Effector memory CD8-positive, alpha-beta T cell (primary cell): ENCODE measurements around the gene WDR19.
A peak's percentile ranks its signal among the peaks of the same experiment; 100 is the strongest.
"Not testable (repeated sequence)": the region's sequence is repeated elsewhere in the genome, so short reads cannot be mapped to it uniquely, and the experiment has no call there.

Experiments
- ATAC-seq: fragments of 150-1000 bp; cut with Tn5 transposase; replicated peaks from 2 replicates; pipeline ENCODE4 v1.10.0; 2021; ENCODE audit warnings: mild to moderate bottlenecking, moderate library complexity
- DNase-seq, 3 experiments: peaks; one replicate each; pipeline ENCODE4 v3.0.0; 2021
- H3K27ac Mint-ChIP-seq, 2 donors: one replicate each; pipeline ENCODE4 v1.8.0; 2022; ENCODE audit warnings: mild to moderate bottlenecking in 2 of 2, mixed read lengths in 2 of 2, moderate library complexity in 2 of 2
- H3K27me3 Mint-ChIP-seq, 2 donors: one replicate each; pipeline ENCODE4 v1.8.0; 2022; ENCODE audit warnings: mixed read lengths in 2 of 2
- H3K36me3 Mint-ChIP-seq: one replicate; pipeline ENCODE4 v1.8.0; 2022; ENCODE audit warnings: mild to moderate bottlenecking, moderate library complexity, mixed read lengths; ENCODE audit not compliant: insufficient read depth
- H3K4me1 Mint-ChIP-seq, 2 donors: one replicate each; pipeline ENCODE4 v1.8.0; 2022; ENCODE audit warnings: low read depth in 2 of 2, mixed read lengths in 2 of 2
- H3K4me3 Mint-ChIP-seq, 2 donors: one replicate each; pipeline ENCODE4 v1.8.0; 2022; ENCODE audit warnings: mild to moderate bottlenecking in 2 of 2, mixed read lengths in 2 of 2, moderate library complexity in 2 of 2
- H3K9me3 Mint-ChIP-seq, 2 donors: one replicate each; pipeline ENCODE4 v1.8.0; 2022; ENCODE audit warnings: mixed read lengths in 2 of 2

Gene WDR19

GRCh38 chr4:39243462-39243861 is 61.1 kb downstream of the WDR19 start:
- Mint-ChIP-seq H3K27me3 (no peaks in the 10 kb centered on the region), H3K9me3 (no peaks in the 10 kb centered on the region), H3K4me3 (no peak overlapping the region), H3K27ac (no peak overlapping the region), H3K4me1 (no peaks in the 10 kb centered on the region), H3K36me3 (no peaks in the 10 kb centered on the region)
- no peak for ATAC-seq
- DNase-seq: no peak

GRCh38 chr4:39255266-39255665 is 72.9 kb downstream of the WDR19 start:
- H3K36me3 Mint-ChIP-seq: no peaks in the 10 kb centered on the region
- no peaks in the 10 kb centered on the region for H3K4me1 Mint-ChIP-seq
- no peaks in the 10 kb centered on the region for H3K27me3 Mint-ChIP-seq
- no peak overlapping the region for H3K27ac Mint-ChIP-seq
- H3K4me3 Mint-ChIP-seq: no peak overlapping the region
- ATAC-seq: no peak
- no peaks in the 10 kb centered on the region for H3K9me3 Mint-ChIP-seq
- DNase-seq: no peak

- H3K4me1 Mint-ChIP-seq: no peaks in the 10 kb centered on the region
- ATAC-seq (no peak), DNase-seq (no peak)
- no peak overlapping the region for H3K4me3 Mint-ChIP-seq
- no peaks in the 10 kb centered on the region for H3K27me3 Mint-ChIP-seq
- no peaks in the 10 kb centered on the region for H3K36me3 Mint-ChIP-seq
- H3K27ac Mint-ChIP-seq: no peak overlapping the region
- H3K9me3 Mint-ChIP-seq: no peaks in the 10 kb centered on the region
Measured at GRCh38 chr4:39255871-39256270, 73.5 kb downstream of the WDR19 start.

DNA sequence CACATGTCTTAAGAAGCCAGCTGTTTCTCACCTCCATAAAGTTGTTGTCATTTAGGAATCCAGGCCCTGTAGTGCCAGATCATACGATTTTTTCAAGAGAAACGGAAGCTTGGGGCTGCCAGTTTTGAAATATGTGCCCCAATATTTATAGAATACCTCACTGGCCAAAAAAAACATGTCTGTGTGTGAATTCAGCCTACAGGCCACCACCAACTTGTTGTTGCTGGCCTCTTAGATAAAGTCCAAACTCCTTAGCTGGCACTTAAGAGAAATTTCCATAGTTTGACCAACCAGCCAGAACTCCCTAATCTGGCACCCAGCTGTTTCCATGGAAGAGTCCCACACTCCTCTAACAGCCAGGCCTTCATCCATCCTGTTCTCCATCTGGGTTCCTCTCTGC is 74.1 kb downstream of the WDR19 start:
- no peaks in the 10 kb centered on the region for H3K36me3 Mint-ChIP-seq
- no peak for ATAC-seq
- no peaks in the 10 kb centered on the region for H3K27me3 Mint-ChIP-seq
- no peaks in the 10 kb centered on the region for H3K4me1 Mint-ChIP-seq
- H3K27ac Mint-ChIP-seq: no peak overlapping the region
- no peak overlapping the region for H3K4me3 Mint-ChIP-seq
- DNase-seq: no peak
- no peaks in the 10 kb centered on the region for H3K9me3 Mint-ChIP-seq

DNA sequence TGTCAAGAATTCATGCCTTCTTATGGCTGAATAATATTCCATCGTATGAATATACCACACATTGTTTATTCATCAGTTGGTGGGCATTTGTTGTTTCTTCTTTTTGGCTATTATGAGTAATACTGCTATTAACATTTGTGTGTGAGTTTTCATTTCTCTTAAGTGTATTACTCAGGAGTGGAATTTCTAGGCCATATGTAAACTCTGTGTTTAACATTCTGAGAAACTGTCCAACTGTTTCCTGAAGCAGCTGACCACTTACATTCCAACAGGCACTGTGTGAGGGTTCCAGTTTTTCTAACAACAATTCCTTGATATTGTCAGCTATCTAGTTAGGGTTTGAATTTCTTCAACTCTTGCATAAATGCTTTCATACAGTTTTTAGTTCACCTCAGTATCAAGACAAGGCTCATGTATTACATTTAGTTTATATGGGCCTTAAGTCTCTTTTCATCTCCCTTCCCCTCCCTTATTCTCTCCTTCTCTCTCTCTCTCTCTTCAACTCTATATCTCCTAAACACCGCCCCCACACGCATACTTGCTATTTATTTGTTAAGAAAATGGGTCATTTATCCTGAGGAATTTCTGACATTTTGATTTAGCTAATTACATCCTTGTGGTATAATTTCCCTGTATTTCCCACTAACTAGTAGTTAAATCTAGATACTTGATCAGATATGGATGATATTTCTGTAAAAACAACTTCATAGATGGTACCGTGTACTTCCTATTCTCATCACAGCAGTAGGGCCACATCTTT is 77.4 kb downstream of the WDR19 start:
- H3K4me3 Mint-ChIP-seq: no peak overlapping the region
- peaks cover 3% of the 10 kb centered on the region for H3K36me3 Mint-ChIP-seq
- ATAC-seq (no peak), DNase-seq (no peak)
- H3K9me3 Mint-ChIP-seq: no peaks in the 10 kb centered on the region
- no peaks in the 10 kb centered on the region for H3K27me3 Mint-ChIP-seq
- no peaks in the 10 kb centered on the region for H3K4me1 Mint-ChIP-seq
- H3K27ac Mint-ChIP-seq: no peak overlapping the region

DNA sequence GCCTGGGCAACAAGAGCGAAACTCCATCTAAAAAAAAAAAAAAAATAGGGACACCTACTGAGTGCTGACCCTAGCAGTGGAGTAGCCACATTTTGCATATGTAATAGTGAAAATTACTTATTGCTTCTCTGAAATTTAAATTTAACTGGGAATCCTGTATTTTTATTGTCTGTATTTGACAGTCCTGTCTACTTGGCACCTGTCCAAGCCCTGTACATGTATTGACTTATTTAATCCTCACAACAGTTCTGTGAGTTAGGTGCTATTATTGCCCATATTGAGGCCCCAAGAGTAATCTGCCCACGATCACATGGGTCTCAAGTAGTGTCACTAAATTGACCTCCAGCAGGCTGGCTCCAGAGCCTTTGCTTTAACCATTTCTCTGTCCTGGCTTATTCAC is 81.6 kb downstream of the WDR19 start:
- H3K27me3 Mint-ChIP-seq: no peaks in the 10 kb centered on the region
- H3K4me3 Mint-ChIP-seq: no peak overlapping the region
- no peaks in the 10 kb centered on the region for H3K4me1 Mint-ChIP-seq
- H3K9me3 Mint-ChIP-seq: no peaks in the 10 kb centered on the region
- H3K27ac Mint-ChIP-seq: no peak overlapping the region
- ATAC-seq: no peak
- peaks cover 3% of the 10 kb centered on the region for H3K36me3 Mint-ChIP-seq
- no peak for DNase-seq

DNA sequence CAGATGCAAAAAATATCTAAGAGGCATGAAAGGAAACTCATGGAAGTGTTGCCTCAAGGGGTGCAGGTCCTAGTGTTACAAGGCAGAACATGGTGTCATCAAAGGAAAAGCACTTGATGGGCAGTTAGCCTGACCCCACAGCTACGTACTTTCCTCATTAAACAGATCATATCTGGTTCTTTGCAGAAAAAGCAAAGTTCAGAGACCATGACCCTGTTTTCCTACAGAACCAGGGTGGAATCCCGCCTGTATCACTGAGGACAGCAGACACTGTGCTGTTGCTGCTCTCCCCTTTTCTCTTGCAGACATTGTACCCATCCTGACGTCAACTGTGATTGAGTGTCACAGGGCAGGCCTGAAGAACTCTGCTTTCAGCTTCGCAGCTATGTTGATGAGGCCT is 92.2 kb downstream of the WDR19 start:
- Mint-ChIP-seq H3K9me3 (no peaks in the 10 kb centered on the region), H3K4me3 (no peak overlapping the region), H3K4me1 (no peaks in the 10 kb centered on the region), H3K27ac (no peak overlapping the region), H3K27me3 (no peaks in the 10 kb centered on the region), H3K36me3 (no peaks in the 10 kb centered on the region)
- ATAC-seq: no peak
- no peak for DNase-seq

- not testable (repeated sequence) for H3K36me3 Mint-ChIP-seq, H3K9me3 Mint-ChIP-seq, H3K27ac Mint-ChIP-seq, ATAC-seq, H3K4me3 Mint-ChIP-seq, H3K27me3 Mint-ChIP-seq, DNase-seq, H3K4me1 Mint-ChIP-seq
Measured at GRCh38 chr4:39277661-39278060, 95.3 kb downstream of the WDR19 start.

DNA sequence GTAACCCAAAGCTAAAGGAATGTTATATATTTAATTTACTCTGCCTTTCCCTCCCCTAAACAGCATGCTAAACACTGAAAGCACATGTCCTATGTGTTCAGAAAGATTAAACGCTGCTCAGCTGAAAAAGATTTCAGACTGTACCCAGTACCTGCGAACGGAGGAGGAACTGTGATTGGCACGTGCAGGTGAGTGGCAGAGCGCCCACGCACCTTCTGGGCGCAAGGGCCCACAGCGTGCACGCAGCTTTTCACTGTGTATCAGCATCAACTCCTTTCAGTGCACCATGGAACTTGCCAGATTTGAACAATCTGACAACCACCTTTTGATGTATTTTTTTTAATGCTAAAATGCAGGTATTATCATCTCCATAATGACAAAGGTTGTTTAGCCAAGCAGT is 96.1 kb downstream of the WDR19 start:
- peaks cover 6% of the 10 kb centered on the region for H3K36me3 Mint-ChIP-seq
- no peak overlapping the region for H3K27ac Mint-ChIP-seq
- H3K27me3 Mint-ChIP-seq: no peaks in the 10 kb centered on the region
- H3K4me1 Mint-ChIP-seq: no peaks in the 10 kb centered on the region
- H3K4me3 Mint-ChIP-seq: no peak overlapping the region
- no peak for ATAC-seq
- H3K9me3 Mint-ChIP-seq: no peaks in the 10 kb centered on the region
- no peak for DNase-seq

GRCh38 chr4:39279416-39279815 is 97.1 kb downstream of the WDR19 start:
- Mint-ChIP-seq H3K36me3 (peaks cover 9% of the 10 kb centered on the region), H3K27me3 (no peaks in the 10 kb centered on the region), H3K27ac (no peak overlapping the region), H3K4me1 (no peaks in the 10 kb centered on the region), H3K4me3 (no peak overlapping the region), H3K9me3 (no peaks in the 10 kb centered on the region)
- DNase-seq: no peak
- no peak for ATAC-seq

GRCh38 chr4:39280770-39281169 is 98.4 kb downstream of the WDR19 start:
- no peak overlapping the region for H3K27ac Mint-ChIP-seq

GRCh38 chr4:39285111-39285795 is 102.9 kb downstream of the WDR19 start:
- H3K27ac Mint-ChIP-seq: peak overlapping the region in 1 of 2 donors; percentile 57
- no peaks in the 10 kb centered on the region for H3K9me3 Mint-ChIP-seq
- no peaks in the 10 kb centered on the region for H3K27me3 Mint-ChIP-seq
- H3K4me3 Mint-ChIP-seq: no peak overlapping the region
- H3K36me3 Mint-ChIP-seq: peaks cover 37% of the 10 kb centered on the region
- no peaks in the 10 kb centered on the region for H3K4me1 Mint-ChIP-seq
- DNase-seq (no peak), ATAC-seq (no peak)

More at GRCh38 chr4:39280770-39281169, 98.4 kb downstream of the WDR19 start:
- no peaks in the 10 kb centered on the region for H3K9me3 Mint-ChIP-seq
- DNase-seq (no peak), ATAC-seq (no peak)
- no peak overlapping the region for H3K4me3 Mint-ChIP-seq
- no peaks in the 10 kb centered on the region for H3K27me3 Mint-ChIP-seq
- no peaks in the 10 kb centered on the region for H3K4me1 Mint-ChIP-seq
- peaks cover 10% of the 10 kb centered on the region for H3K36me3 Mint-ChIP-seq

DNA sequence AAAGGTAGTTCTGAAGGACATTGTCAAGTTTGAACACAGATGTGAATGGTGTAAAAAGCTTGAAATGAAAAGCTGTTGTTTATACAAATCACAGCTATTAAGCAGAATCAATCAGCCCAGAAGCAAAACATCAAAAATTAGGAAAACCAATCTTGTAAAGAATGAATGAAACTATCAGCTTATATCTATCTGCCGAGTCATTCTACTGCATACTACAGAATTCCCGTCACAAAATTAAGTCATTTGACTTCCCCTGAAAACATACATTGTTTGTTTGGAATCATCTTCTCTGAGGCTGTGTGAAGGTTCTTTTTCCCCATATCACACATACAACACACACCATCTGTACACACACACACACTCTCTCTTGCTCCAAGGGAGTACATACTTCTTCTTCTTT is 103.5 kb downstream of the WDR19 start:
- H3K4me1 Mint-ChIP-seq: no peaks in the 10 kb centered on the region
- no peak overlapping the region for H3K27ac Mint-ChIP-seq
- H3K27me3 Mint-ChIP-seq: no peaks in the 10 kb centered on the region
- no peak overlapping the region for H3K4me3 Mint-ChIP-seq
- ATAC-seq (no peak), DNase-seq (no peak)
- H3K36me3 Mint-ChIP-seq: peaks cover 43% of the 10 kb centered on the region
- no peaks in the 10 kb centered on the region for H3K9me3 Mint-ChIP-seq

- Mint-ChIP-seq H3K36me3 (peaks cover 47% of the 10 kb centered on the region), H3K27ac (no peak overlapping the region), H3K9me3 (no peaks in the 10 kb centered on the region), H3K27me3 (no peaks in the 10 kb centered on the region), H3K4me1 (no peaks in the 10 kb centered on the region), H3K4me3 (no peak overlapping the region)
- DNase-seq: no peak
- ATAC-seq: no peak
Measured at GRCh38 chr4:39286263-39286662, 103.9 kb downstream of the WDR19 start.
